LHCN-M2 (cell line): ENCODE measurements around the gene COL16A1. TPM values are rescaled to one million over a fixed set of nuclear protein-coding genes. Genes with fewer than 3 reads are reported as not detected.
A peak's percentile ranks its signal among the peaks of the same experiment; 100 is the strongest.

Experiments
- DNase-seq: peaks from one replicate; pipeline ENCODE4 v3.0.0-alpha.2; 2012; ENCODE audit warnings: low read depth
- total RNA-seq: library from RNA; depleted of rRNA; stranded (reverse); fragments of >200 nt; gene quantifications from 2 replicates; pipeline ENCODE4 v1.2.3, GENCODE V29; 2014

COL16A1 gene
- total RNA-seq, 1 experiment from 2014 or later: 9.8 TPM

- DNase-seq: no peak
Measured at GRCh38 chr1:31733389-31734219, 29.8 kb upstream of the COL16A1 start.

- no peak for DNase-seq
Measured at GRCh38 chr1:31732751-31733289, 29.0 kb upstream of the COL16A1 start.

GRCh38 chr1:31732343-31732742 is 28.5 kb upstream of the COL16A1 start:
- DNase-seq: no peak

- no peak for DNase-seq
Measured at GRCh38 chr1:31731049-31731565, 27.3 kb upstream of the COL16A1 start.

GRCh38 chr1:31730336-31731048 is 26.7 kb upstream of the COL16A1 start:
- DNase-seq: no peak

- DNase-seq: no peak
Measured at GRCh38 chr1:31727849-31728248, 24.0 kb upstream of the COL16A1 start.

GRCh38 chr1:31727195-31727594 is 23.4 kb upstream of the COL16A1 start:
- no peak for DNase-seq

GRCh38 chr1:31726715-31727114 is 22.9 kb upstream of the COL16A1 start:
- no peak for DNase-seq

GRCh38 chr1:31725777-31726535 is 22.1 kb upstream of the COL16A1 start:
- no peak for DNase-seq

GRCh38 chr1:31725134-31725533 is 21.3 kb upstream of the COL16A1 start:
- no peak for DNase-seq

- peak; percentile 77 for DNase-seq
Measured at GRCh38 chr1:31723828-31724359, 20.1 kb upstream of the COL16A1 start.

GRCh38 chr1:31718327-31718897 is 14.6 kb upstream of the COL16A1 start:
- no peak for DNase-seq

- peak; percentile 39 for DNase-seq
Measured at GRCh38 chr1:31717341-31717740, 13.5 kb upstream of the COL16A1 start.

- DNase-seq: no peak
Measured at GRCh38 chr1:31715873-31716220, 12.0 kb upstream of the COL16A1 start.

- peak; percentile 80 for DNase-seq
Measured at GRCh38 chr1:31715087-31715872, 11.5 kb upstream of the COL16A1 start.

- DNase-seq: peak; percentile 61
Measured at GRCh38 chr1:31714442-31715086, 10.7 kb upstream of the COL16A1 start.

- peak; percentile 76 for DNase-seq
Measured at GRCh38 chr1:31712630-31713029, 8.8 kb upstream of the COL16A1 start.

- DNase-seq: no peak
Measured at GRCh38 chr1:31712068-31712467, 8.3 kb upstream of the COL16A1 start.

GRCh38 chr1:31708324-31708723 is 4.5 kb upstream of the COL16A1 start:
- DNase-seq: peak; percentile 44

- DNase-seq: peak; percentile 71
Measured at GRCh38 chr1:31707711-31708110, 3.9 kb upstream of the COL16A1 start.
